GM19452 (cell line): ENCODE measurements around the gene PLXNA2.

ENCODE experiments used
- ATAC-seq: cut with Tn5 transposase; IDR thresholded peaks from one replicate; pipeline ENCODE4 v1.9.1; 2021; ENCODE audit not compliant: unreplicated experiment

PLXNA2 gene

DNA sequence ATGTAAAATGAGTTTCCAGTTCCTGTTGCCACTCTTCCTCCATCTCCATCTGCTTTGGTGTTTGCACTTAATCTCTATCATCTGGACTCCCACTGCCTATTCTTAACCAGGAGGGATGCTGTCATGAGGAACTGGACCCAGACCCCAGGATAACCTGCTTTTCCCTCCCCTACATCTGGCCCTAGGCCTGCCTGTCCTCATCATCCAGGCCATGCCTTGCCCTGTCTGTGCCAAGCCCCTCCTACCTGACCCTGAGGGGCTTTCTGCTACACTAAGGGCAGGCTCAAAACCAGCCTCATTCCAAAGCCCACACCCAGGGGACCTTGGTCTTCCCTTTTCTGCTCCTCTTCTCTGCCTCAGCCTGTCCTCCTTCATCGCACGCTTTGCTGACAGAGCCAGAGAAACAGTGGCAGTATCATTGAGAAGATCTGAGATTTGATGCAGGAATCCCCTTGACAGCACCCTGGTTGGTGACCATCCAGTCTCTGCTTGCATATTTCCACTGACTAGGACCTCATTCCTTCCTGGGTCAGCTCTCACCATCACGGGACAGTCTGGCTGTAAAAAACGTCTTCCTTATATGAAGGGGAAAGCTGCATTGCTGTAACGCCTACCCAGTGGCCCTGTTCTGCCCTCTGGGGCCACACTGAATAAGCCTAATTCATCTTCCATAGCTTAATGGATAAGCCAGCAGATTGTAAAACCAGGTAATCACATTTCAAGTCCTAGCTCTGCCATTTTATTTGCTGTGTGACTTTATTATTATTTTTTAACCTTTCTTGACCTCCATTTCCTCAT lies 38.8 kb downstream of the PLXNA2 start:
- ATAC-seq: no peak

DNA sequence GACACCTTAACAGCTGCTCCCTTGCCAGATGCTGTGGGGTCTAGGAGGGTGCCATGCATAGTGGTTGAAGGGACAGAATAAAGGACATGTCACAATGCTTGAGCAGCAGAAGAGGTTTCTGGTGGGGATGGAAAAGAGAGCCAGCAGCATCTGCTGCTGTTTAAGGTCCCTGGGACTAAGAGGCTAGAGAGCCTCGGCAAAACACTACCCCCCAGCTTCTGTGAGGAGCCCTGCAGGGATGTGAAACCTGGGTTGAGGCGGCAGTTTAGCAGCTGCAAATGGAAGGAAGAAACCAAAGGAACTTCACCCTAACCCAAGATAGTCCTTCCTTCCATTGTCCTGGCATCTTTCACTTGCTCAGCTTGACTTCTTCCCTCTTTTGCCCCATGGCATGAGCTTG lies 39.4 kb downstream of the PLXNA2 start:
- no peak for ATAC-seq

DNA sequence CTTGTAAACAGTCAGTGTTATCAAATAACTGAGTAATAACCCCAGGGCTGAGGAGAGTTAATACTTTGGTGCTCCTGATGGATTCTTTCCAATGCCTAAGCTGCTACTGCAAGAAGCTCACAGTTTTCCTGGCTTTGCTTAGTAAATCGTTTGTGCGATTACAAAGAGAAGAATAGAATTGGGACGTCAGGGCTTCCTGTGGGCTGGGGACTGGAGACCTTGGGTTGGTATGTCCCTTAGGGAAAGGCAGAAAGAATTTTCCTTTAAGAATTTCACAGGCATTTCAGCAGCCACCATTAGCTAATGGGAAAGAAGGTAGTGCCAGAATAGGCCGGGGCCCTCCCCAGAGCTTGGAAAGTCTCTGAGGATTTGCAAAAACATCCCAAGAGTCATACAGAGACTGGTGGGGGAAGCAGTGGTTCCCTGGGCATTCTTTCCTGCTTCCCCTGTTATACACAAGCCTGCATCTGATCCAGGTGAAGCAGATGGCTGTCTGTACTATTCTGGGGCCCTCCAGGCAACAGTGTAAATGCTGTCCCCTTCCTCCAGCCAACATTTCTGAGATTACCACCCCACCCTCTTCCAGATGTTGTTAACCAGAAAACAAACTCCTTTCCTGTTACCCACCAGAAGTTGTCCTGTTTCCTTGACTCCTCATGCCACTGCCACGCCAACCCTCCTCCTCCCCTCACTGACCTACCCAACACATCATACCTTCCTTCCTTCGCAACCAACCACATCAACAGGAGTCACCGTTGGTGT lies 40.2 kb downstream of the PLXNA2 start:
- no peak for ATAC-seq

DNA sequence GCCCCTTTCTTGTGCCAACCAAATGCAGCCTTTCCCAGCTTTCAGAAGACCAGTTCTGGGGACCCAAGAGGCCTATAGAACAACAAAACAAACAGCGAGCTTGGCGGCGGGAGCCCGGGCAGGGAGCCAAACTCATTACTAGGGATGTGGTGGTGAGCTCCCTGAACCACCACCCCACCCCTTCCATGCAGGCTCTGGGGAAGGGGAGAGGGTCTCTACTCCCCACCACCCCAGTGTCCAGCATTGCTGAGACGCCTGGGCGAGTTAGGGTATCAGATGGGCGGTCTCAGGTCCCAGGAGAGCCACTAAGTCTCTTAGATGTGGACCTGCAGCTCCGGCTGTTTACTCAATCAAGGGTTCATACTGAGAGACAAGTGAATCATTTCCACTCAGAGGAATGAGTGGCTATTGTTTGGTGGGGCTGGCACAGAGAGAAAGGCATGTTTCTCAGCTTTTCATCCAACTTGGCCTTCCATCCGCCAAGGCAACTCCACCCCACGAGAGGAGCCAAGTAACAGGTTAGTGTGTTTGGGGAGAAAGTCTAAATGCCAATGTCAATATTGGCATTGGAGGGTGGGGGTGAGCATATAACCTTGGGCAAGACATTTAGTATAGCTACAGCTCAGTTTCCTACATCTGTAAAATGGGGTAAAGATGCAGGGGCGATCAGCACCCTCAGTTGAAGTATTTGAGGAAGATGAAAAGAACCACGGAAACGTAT lies 40.9 kb downstream of the PLXNA2 start:
- ATAC-seq: no peak

DNA sequence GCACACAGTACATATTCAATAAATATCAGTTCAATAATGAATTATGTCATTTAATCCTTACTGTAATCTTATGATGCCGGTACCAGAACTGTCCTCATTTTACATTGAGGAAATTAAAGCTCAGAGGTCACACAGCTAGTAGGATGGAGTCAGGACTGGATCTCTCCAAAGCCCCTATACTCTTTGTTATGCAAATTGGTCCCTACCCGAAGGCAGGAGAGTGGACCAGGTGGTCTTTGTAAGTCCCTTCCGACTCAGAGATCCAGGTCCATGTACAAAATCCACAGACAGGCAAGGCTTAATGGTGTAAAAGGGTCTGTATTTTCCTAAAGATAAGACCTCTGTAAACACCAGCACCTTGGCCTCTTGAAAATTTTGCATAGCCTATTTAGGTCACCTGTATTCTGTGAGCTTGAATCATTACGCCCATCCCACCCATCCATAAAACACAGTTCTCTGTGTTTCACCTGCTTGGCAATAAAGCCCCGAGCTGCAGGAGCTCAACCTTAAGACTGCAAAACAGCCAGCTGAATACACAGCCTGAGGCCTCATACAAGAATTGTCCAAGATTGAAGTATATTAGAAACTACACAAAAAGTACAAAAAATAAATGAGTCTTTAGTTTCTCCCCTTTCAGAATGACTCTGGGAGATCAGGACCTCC lies 41.7 kb downstream of the PLXNA2 start:
- ATAC-seq: no peak

DNA sequence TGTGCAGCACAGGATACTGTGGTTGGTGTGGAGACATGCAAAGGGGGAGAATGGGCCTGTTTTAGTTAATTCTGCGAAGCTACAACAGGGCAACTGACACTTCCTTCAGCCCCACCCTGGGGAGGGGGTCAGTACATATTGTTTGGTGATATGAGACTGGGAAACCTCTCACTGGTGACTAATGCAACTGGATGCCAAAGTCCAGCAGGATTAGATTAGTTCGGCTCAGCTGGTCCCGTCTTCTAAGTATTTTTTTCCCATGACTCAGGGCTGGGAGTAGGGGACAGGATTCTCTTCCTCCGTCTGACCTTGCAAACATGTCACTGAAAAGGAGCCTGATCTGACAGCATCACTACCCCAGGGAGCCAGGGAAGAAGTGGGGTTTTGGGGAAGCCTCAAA lies 43.0 kb downstream of the PLXNA2 start:
- no peak for ATAC-seq

DNA sequence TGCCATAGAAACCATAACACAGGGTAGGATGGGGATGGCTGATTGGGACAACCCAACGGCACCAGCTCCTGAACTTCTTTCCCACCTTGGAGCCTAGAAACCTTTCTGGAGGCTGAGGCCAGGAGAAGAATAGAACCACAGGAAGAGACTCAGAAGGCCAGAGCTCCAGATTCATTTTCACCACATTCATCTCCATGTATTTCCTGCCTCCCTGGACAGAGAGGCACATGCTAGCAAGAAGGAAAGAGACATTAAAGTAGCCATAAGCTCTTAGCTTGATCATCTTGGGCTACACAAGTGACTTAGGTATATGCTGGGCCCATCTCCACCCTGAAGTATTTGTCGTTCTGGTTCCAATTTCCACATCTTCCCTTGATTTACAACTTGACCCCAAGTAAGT lies 44.1 kb downstream of the PLXNA2 start:
- no peak for ATAC-seq

DNA sequence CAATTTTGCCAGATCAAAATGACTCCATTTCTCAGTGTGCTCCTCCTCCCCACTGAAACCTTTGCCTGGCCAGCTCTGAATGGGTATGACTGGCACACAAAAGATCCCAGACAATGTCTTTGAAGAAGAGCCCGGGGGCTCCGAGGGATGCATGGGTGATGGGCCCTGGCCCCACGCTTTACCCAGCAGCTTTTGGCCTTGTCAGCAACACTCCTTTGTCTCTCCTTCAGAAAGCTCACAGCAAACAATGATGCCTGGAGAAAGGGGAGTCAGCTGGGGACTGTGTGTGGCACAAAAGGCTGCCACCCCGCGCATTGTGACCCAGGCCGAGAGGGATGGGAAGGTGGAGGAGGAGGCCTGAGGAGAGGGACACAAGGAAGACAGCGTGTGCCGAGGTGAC lies 45.9 kb downstream of the PLXNA2 start:
- ATAC-seq: no peak

DNA sequence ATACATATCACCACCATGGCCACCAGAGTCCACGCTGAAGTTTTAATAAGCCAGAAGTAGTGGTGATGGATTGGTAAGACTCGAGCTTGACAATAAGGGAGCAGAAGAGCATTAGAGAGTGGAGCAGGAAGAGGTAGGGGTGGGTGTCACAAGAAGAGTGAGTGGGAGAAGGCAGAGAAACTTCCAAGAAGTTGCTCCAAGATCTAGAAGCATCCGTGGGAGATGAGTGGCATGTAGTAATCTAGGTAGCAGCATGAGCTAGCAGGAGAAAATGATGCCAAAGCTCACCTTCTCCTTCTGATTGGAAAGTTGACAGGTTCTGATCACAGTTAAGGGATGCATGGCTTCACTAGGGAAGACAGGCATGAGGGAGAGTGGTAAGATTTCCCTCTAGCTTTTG lies 49.2 kb downstream of the PLXNA2 start:
- ATAC-seq: no peak

DNA sequence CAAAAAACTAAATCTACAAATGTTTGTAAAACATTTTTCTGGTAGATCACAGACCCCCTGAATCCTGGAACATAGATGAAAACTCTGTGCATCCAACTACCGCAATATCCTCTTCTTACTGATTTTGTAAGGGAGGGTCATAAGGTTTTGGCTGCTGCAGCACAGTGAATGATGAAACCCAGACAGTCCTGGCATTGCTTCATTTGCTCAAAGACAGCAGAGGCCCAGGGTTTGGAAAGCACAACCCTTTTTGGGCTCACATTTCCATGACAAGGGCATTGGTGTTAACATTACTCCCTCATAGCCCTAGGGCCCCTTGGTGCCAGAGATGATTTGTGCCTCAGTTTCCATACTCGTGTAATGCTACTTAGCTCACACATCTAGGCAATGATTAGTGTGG lies 51.2 kb downstream of the PLXNA2 start:
- no peak for ATAC-seq

DNA sequence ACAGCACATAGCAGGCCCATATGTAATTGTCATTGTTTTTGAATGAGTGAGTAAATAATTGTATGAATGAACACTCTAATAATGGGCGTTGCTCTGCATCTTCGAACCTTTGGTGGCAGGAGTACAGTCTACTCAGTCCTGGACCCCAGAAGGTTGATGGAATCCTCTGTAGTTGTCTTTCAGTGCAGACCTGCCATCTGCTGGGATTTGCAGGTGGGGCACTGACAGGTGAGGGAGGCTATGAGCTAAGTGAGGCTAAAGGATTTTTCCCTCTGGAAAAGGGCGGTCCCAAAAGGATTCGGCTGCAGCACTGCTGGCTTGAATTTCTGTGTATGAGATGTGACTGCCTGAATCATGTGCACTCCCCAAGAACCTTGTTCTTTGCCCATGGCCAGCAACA lies 53.4 kb downstream of the PLXNA2 start:
- ATAC-seq: no peak

DNA sequence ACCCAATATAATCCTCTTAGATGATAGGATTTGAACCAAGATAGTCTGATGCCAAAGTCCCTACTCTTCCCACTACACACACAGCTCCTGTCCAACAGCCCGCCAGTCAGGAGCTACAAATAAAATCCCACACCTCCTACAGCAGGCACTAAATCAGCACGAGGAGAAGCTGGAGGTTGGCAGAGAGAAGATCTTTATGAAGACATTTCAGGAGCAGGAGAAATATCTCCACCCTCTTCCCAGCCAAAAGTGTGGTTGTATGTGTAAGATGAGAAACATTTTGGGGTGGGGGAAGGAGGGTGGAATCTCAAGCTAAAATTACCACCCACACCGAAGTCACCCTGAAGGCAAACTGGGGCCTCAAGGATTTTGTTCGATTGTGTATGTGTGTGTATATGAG lies 54.5 kb downstream of the PLXNA2 start:
- ATAC-seq: no peak

DNA sequence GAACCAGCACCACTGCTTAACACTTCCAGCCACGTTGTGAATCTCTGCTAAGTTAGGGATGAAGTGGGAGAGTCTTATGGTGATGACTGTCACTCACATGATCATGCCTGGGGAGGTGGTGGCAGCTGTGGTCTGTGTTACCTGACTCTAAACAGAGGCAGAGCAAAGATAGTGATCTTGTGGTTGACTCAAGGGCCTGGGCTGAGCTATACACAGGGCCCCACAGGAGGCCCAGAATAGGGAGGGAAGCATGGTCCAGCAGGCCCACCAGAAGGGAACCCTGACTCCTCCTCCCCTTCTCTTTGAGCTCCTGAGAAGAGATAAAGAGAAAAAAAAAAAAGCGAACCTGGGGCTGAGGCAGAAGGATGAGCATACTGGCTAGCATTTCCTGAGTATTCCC lies 55.0 kb downstream of the PLXNA2 start:
- ATAC-seq: no peak

DNA sequence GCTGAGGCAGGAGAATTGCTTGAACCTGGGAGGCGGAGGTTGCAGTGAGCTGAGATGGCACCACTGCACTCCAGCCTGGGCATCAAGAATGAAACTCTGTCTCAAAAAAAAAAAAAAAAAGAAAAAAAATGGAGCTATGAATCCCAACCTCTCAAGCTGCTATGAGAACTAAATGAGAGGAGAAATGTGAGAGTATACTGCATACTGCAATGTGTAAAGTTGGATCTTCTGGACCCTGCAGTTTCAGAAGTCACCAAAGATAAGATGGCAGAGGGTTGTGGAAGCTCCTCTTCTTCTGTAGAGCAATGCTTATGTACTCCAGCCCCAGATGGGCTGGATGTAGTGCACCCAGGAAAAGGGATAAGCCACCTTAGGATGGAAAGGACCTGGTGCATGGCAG lies 55.6 kb downstream of the PLXNA2 start:
- ATAC-seq: no peak

DNA sequence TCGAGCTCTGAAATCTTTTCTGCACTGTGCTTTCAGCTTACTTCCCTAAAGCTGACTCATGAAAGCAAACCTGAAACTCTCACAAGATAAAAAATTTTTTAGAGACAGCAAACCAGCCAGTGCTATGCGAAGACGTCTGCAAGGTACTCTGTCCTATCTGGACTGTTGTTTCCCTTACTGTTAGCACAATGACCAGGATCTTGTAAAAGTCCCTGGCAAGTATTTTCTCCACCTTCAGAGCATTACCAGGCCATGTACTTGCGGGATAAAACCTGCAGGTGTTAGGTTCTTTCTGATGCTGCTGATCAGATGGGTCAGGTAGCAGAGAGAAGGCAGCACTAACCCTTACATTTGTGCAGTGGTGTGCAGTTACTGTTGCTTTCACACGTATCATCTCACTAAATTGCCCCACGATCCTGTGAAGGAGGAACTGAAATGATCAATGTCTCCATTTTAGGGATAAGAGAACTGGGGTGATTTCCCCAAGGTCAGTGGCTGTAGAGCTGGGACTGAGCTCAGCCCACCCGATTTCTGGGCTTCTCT lies 56.6 kb downstream of the PLXNA2 start:
- ATAC-seq: peak; percentile 52

DNA sequence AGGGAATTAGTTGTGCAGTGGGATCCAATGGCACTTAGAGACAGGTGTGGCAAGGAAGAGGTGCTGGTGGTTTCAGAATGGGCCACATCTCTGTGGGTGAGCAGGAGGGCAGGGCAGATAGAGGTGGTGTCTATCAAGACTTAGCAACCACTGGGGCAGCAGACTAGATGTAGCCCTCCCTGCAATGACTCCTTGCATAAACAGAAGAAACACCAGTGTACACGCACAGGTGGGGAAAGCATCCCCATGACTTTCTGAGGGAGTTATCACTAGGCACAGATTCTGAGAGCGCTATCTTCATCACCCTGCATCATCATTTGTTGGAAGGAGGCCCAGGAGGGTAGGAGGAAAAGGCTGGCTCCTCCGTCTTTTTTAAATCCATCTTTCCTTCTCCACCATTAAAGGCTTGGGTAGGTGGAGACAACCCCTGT lies 58.4 kb downstream of the PLXNA2 start:
- no peak for ATAC-seq

DNA sequence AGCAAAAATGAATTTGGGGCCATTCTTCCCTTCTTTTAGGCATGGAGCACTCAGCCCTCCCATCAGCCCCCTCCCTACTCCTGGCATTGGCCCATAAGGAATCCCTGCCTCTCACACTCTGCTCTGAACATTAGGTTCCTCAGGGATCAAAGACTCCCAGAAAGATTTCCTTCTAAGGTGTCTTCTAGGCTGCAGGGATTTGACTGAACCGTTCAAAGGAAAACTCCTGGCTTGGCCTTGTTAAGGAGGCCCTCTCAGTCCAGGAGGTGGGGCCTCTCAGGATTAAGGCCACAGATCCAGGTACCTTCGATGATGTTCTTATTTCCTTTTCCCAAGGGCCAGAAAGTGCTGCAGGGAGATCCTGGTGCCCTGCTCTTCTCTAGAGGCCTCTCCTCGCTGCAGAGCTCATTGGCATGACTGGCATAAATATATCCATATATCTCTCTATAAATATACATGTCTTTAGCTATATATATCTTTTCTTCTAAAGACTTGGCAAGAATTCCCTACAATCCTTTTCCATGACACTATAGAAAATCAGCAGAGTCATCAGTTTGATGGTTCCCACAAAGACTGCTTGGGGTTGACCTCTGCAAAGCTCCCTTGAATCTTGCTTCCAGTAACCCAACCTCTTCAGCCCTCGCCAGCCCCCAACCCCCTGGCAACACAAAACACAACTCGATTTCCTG lies 59.1 kb downstream of the PLXNA2 start:
- no peak for ATAC-seq

DNA sequence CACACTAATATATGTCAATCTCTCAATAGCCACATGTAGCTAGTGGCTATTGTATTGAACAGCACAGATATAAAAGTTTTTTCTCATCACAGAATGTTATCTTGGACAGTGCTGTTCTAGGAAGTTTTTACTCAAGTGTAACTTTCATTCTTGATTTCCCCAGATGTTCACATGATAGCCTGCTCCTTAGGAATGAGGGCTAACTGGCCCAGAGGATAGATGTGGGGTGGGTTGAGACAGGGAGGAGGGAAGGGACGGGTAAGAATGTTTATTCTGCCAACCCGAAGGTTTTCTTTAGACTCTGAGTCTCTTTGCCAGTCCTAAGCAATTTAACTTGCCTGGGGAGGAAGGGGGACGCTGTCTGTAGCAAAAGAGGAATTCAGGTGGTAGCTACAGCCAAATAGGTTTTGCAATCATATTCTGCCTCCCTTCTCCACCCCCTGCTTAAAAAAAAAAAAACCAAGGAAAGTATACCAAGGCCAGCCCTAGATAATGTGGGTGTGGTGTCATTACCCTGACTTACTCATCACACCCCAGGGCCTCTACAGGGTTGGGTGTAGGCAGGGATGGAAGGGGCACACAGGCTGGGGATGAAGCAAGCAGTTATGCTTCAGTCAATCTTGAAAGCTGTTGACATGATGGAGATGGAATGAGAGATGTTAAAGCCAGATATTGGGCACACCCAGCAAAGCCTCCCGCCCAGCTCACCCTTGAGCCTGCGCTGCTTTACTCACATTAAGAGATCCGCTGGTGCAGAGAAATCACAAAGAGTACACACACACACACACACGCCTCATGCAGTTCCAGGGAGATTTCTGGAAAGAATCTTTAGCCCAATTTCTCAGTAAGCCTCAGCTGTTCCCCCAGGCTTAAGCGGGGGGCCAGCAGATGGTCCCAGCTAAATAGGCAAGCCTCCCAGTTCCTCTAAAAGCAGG lies 59.9 kb downstream of the PLXNA2 start:
- ATAC-seq: no peak

DNA sequence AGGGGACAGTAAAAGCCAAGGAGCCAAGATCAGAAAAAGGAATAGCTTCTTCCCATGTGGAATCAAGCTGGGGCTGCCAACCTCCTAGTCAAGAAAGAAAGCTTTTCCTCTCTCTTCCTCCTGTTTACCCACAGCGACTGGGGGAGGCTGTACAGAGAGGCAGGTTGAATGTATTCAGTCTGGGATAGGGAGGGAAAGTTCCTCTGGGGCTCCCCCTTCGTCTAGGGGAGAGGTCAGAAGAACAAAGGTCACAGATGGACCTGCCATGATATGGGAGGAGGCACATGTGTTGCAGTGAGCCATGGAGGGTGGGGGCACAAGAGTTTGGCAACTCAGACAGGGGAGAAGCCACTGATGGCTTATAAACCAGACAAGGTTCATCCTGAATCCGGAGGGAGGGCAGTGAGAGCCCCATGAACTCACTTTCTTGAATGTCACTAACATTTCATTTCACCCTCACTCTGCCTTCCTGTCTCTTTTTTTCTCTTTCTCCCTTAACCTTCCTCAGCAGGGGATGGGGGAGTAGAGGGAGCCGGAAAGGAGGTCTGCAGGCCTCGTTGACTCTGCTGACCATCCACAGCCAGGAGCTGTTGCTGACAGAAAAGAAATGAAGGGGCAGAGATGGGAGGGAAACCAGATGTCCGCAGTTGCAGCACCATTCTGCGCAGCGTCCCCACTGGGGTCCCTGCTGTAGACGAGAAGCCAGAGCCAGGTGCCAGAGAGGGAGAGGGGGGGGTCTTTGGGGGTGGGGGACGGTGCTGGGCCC lies 61.1 kb downstream of the PLXNA2 start:
- ATAC-seq: no peak
